Measurements from ENCODE around the gene MPPED1.

The MPPED1 gene

DNA sequence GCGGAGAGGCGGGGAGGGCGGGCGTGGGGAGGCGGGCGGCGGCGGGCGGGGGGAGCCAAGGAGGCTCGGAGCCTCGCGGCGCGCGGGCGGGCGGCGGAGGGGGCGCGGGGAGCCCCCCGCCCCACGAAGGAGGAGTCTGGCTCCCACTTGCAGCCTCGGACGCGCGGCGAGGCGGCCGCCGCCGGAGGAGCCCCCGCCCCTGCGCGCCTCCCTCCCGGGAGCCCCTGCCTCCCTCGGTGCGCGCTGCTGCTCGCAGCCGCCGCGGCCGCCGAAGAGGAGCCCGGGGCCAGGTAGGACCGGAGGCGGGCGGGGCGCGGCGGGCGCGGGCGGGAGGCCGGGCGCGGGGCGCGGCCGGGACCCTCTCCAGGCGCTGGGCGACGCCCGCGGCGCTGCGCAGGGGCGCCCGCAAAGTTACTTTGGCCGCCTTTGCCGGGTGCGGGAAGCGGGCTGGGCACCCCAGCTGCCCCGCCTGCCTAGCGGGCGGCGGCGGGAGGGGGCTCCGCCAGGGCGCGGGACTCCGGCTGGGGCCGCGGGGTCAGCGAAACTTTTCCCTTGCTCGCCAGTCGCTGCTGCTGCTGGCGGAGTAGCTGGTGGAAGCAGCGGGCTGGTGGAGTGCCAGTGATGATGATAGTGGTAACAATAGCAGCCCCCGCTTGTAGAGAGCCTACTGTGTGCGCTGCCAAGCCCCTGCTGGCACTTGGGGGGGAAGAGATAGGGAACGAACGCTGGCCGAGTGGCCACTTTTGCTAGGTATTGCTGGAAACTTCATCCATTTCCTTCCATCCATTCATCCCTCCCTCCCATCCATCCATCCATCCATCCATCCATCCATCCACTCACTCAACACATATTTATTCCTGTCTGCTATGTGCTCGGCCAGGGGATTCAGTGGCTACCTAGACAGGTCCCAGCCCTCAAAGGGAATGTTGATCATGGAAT is at the start of gene MPPED1:
MPPED1 (plus strand) TSS at position 146 of the 939 bp plus-strand sequence. CDS start 12,972 bp downstream, outside the sequence.
- no peak for DNase-seq

DNA sequence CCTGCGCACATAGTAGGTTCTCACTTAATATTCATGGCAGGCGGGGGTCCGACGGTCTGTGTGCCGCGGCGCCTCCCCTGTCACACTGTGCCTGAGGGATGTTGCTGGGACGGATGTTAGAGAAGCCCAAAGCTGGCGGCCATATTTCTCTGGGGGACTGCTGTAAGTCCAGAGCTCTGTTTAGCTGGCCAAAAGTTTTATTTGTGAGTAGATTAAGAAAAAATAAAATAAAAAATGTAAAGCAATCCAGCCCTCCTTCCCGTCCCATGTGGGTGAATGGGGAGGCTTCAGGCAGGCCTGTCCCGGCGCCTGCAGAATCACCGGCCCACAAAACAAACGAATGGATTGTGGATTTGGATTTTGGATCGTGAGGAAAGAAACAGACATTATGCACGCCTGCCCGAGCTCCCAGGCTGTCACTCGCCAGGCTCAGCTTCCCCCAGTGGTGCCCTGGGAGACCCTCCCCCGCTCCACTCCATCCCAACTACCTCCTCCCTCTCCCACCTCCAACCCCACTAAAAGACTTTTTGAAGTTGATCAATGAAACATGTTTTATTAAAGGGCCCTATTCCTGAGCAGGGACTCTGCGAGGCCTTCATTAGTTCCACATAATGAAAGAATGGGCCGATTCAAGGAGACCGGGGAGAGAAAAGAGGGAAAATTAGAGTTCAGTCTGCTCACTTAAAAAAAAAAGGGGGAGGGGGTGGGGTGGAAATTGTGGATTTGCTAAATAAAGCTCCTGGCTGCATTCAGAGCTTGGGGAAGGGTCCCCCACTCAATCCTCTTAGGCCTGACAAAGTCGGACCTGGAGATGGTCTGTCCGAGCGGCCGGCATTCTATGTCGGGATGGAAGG is 48.3 kb upstream of the MPPED1 start:
- DNase-seq: no peak

DNA sequence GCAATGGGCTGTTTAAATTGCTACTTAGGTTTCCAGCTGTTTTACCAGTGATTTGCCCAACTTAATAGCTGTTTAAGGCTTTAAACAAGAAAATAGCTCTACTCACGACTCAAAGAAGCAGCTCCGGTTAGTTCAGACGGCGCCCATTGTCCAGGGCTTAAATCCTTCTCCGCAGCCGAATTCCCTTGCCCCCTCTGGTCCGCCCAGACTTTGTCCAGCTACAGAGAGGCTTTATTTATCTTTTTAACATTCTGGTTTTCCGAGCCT is 47.7 kb upstream of the MPPED1 start:
- DNase-seq: no peak

DNA sequence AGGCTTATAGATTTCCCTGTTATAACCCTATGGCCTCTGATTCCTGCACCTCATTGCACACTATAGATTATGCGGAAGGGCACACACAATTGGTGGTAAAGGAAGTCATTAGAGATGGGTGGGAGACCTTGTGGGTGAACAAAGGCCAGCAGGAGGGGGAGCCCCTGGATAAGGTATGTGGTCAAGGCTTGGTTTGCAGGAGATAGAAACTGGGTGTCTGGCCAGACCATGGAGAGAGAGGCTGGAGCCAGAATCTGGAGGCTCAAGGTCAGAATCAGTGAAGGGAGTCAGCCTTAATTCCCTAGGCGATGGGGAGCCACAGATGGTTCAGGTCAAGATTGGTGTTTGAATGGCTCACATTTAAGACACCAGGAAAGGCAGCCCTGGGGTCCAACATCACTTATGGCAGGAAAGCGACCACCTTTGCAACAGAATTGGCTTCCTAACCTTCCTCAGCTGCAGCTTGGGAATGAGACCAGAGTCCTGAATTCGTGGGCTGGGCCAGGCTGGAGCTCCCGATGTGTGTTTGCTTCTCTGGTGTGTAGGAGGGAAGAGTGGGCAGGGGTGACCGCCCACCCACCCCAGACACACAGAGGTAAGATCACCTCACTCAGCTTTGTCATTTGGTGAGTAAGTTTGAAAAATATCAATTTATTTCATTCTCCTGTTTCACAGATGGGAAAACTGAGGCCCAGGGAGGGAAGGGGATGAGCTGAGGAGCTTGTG is 45.9 kb upstream of the MPPED1 start:
- no peak for DNase-seq

GRCh38 chr22:43370036-43370435 is 41.8 kb upstream of the MPPED1 start:
- no peak for DNase-seq

DNA sequence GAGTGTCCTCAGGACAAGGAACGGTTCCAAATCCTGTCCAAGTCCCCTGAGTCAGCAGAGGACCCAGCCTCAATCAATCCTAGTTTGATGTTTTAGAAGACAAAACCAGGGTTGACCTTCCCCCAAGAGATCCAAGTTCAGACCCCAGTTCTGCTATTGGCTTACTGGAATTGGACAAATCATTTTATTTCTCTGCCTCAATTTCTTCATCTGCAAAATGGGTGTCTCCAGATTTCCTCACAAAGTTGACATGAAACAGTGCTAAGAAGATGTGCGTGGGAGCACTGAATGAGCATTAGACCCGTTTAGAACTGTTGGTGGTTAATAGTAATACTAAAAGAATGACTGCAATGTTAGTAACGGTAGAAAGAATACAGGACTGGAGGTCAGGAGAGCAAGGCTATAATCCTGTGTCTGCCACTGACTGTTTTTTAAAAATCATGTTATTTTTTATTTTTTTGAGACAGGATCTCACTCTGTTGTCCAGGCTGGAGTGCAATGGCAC is 35.8 kb upstream of the MPPED1 start:
- DNase-seq: no peak

- no peak for DNase-seq
These were observed 34.9 kb upstream of the MPPED1 start for GRCh38 chr22:43376765-43377547.

DNA sequence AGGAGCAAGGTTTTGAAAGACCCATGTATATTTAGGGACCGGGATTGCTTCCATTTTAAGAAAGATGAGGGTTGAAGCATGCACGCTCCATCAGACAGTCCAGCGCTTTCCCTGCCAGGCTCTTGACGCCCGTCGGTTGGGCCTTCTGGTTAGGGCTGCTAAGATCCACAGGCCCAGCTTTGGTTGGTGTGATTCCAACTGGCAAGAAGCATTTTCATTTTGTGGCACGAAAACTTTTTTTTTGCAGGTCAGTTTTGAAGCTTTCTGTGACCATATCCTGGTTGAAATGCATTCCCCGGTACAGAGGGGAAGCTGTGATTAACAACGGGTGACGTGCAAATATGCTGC is 34.3 kb upstream of the MPPED1 start:
- peak; percentile 62 for DNase-seq

DNA sequence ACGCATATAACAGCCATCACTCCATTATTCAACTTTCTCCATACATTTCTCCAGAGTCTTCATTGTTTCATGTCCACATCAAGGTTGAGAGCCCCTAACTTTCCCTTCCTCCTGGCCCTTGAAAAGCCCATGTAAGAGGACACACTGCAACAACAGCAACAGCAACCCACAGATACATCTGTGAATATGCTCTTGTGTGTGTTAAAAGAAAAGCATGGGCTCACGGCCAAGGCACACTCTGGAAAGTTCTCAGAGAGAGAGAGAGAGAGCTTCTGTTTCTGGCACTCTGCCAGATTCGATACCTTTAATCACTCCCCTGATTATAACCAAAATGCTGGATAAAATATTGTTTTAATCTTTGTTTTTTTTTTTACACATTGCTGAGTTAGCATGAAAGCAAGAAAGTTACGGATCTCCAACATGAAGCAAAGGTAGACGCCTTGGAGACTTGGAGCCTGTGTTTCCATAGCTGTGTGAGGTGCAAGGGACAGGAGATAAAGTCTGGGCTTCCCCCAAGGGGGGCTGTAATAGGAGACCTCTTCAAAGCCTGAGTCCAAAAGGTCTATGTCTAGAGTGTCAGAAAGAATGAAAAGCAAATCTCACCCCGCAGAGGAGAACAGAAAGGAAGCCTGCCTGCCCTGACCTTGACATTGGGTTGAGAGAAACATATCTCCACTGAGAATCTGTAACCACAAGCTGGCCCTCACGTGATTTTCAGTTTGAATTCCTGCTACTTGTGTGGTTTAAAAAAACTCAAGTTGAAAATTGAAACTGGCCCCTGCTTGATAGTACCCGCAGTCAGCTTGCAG is 33.7 kb upstream of the MPPED1 start:
- no peak for DNase-seq

DNA sequence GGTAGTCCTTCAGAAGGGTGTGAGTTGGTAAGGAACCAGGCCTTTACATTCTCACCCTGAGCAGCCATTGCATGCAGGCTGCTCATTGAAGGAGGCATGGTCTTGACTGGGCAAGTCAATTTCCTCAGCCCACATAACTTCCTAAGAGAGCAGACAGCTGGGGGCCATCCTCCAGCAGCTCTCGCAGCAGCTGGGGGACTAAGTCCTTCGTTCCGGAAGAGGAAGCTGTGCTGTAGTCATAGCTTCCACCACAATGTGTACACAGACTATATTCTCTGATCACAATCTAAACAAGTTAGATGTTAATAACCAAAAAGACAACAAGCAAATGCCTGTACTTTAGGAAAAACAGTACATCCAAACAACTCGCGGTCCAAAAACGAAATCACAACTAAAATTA is 30.1 kb upstream of the MPPED1 start:
- DNase-seq: no peak

- no peak for DNase-seq
These were observed 27.0 kb upstream of the MPPED1 start for GRCh38 chr22:43384863-43385262.

- peak; percentile 87 for DNase-seq
These were observed 25.8 kb upstream of the MPPED1 start for GRCh38 chr22:43385770-43386641.

GRCh38 chr22:43387815-43388214 is 24.0 kb upstream of the MPPED1 start:
- peak; percentile 32 for DNase-seq

- DNase-seq: peak; percentile 81
These were observed 23.4 kb upstream of the MPPED1 start for GRCh38 chr22:43388420-43388851.

GRCh38 chr22:43389227-43389836 is 22.5 kb upstream of the MPPED1 start:
- no peak for DNase-seq

DNA sequence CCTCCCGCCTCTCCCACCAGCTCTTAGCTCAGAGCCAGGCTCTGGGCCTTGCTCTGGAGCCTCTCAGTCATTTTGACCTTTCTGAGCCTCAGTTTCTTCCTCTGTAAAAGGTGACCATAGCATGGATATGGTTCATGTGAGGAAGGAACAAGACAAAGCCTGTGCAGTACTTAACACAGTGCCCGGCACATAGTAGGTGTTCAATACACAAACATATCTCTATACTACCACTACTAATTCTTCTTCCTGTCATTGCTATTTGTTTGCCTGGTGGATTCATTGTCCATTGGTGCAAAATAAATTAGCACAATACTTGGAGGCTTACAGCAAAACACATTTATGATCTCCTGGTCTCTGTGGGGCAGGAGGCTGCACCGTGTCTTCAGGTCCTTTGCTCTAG is 21.6 kb upstream of the MPPED1 start:
- DNase-seq: no peak

DNA sequence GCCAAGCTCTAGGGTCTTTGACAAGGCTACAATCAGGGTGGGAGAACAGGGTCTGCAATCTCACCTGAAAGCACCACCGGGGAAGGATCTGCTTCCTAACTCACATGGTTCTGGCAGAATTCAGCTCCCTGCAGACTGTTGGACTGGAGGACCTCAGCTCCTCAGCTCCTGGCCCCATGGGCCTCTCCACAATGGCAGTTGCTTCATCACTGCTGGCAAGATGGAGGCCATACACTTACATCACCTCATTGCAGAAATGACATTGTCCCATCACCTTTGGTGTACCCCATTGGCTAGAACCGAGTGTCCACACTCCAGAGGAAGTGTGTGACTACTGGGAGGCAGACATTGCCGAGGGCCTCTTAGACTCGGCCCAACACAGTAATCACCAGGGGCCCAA is 20.9 kb upstream of the MPPED1 start:
- DNase-seq: peak; percentile 4

DNA sequence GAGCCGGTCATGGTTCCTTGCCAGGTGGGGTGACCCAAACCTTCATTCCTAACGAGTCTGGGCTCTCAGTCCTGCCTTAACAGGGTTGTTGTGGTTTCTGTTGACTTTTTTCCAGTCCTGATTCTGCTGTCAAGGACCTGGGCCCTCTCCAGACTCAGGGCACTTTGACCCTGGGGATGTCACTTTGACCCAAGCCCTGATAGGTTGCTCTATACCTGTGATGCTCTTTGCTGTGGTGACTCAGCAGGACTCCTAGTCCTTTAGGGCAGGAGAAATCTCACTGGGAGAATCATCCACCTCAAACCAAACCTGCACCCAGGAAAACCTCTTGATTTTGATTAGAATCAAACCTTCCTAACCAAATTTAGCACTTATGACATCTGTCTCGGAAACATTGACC is 20.5 kb upstream of the MPPED1 start:
- DNase-seq: peak; percentile 21

DNA sequence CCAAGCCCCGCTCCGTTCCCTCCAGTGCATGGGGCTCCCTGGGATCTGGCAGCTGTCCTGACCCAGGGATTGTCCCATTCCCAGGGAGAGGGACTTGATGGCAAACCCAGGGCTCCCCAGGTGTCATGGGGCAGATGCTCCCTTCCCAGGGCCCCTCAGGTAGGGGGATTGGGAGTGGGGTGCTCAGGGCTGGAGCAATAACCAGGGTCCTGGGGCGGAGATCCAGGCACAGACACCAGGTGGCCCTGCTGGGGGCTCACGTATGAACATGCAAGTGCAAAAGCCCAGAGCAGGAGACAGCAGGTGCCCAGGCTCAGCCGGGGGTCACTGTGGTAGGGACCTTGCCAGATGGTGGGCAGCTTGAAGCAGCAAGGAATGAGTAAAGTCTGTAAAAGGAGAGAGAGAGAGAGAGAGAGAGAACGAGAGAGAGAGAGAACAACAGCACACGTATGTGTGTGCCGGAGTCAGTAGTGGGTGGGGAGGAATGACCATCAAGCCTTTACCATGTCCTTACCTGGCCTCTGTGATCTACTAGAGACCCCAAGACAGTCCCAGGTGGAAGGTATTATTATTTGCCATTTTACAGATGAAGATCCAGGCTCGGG is 19.3 kb upstream of the MPPED1 start:
- DNase-seq: peak; percentile 17
